Gastroesophageal sphincter (tissue), 4 donors: ENCODE data around the gene CLTB. TPM values are rescaled to one million over a fixed set of nuclear protein-coding genes. Genes with fewer than 3 reads are reported as not detected.

Source experiments
- ATAC-seq: fragments of 150-250 bp; one replicate; pipeline ENCODE4 v1.9.1; 2016; ENCODE audit warnings: mild to moderate bottlenecking, moderate library complexity
- H3K27ac ChIP-seq, 4 donors: fragments of 200-600 bp; sonication (generic) in 3 of 4; 1 replicate in 3 of 4; 2 replicates in 1 of 4; pipeline ENCODE4 v1.5.1; 2016 to 2019
- H3K27me3 ChIP-seq: fragments of 200-600 bp; sonication (generic); one replicate; pipeline ENCODE4 v1.5.1; 2019
- H3K36me3 ChIP-seq, 2 donors: fragments of 200-600 bp; sonication (generic); one replicate each; pipeline ENCODE4 v1.5.1; 2019; ENCODE audit warnings: control low read depth in 1 of 2
- H3K4me1 ChIP-seq, 3 donors: fragments of 200-600 bp; sonication (generic); 1 replicate in 2 of 3; 2 replicates in 1 of 3; pipeline ENCODE4 v1.5.1; 2016 to 2019; ENCODE audit warnings: control low read depth in 2 of 3
- H3K4me3 ChIP-seq, 2 donors: fragments of 200-600 bp; sonication (generic); one replicate each; pipeline ENCODE4 v1.5.1; 2019; ENCODE audit warnings: mild to moderate bottlenecking in 1 of 2, moderate library complexity in 1 of 2
- H3K9me3 ChIP-seq, 3 donors: fragments of 200-600 bp; sonication (generic); one replicate each; pipeline ENCODE4 v1.5.1; 2017 to 2019; ENCODE audit warnings: control low read depth in 2 of 3
- CTCF ChIP-seq, 4 experiments: fragments of 200-600 bp in 2 of 4; fragments of 450-650 bp in 2 of 4; sonication (generic) in 1 of 4; IDR thresholded peaks; one replicate each; pipeline ENCODE4 v1.5.1; 2017 to 2019; ENCODE audit warnings: antibody characterized with exemption in 4 of 4, mild to moderate bottlenecking in 2 of 4, moderate library complexity in 2 of 4
- EP300 ChIP-seq: sonication (generic); formaldehyde crosslinking; IDR thresholded peaks from one replicate; pipeline ENCODE4 v1.6.1; 2017; ENCODE audit warnings: antibody characterized with exemption, mild to moderate bottlenecking
- POLR2A ChIP-seq, 2 donors: fragments of 450-650 bp; IDR thresholded peaks; one replicate each; pipeline ENCODE4 v1.6.1; 2017; ENCODE audit warnings: antibody characterized with exemption in 2 of 2, mild to moderate bottlenecking in 2 of 2, moderate library complexity in 1 of 2
- POLR2AphosphoS5 ChIP-seq: sonication (generic); formaldehyde crosslinking; IDR thresholded peaks from one replicate; pipeline ENCODE4 v1.6.1; 2017; ENCODE audit warnings: antibody characterized with exemption
- WGBS, 2 donors: methylation state at CpG; one replicate each; pipeline ENCODE4 v1.1.5; 2018; ENCODE audit warnings: low coverage in 1 of 2; 5-methylcytosine and 5-hydroxymethylcytosine counted together
- total RNA-seq, 4 donors: library from RNA; depleted of rRNA; stranded (reverse); fragments of >200 nt; gene quantifications; one replicate each; pipeline ENCODE4 v1.1.0, GENCODE V29; 2016

The CLTB gene
- total RNA-seq, 4 donors from 2014 or later = 222 to 285 (median 240) TPM

- WGBS, 2 donors = 58% methylated on average over 3 of the region's 4 CpGs; no CpG with 5 or more reads in 1 of the 2 donors
- Histone ChIP-seq H3K4me1 (no peaks in the 10 kb centered on the region), H3K36me3 (no peaks in the 10 kb centered on the region), H3K27ac (no peak overlapping the region), H3K27me3 (peaks cover 11% of the 10 kb centered on the region), H3K9me3 (no peaks in the 10 kb centered on the region), H3K4me3 (no peak overlapping the region)
- TF ChIP-seq EP300 (no peak), POLR2AphosphoS5 (no peak), CTCF (IDR thresholded peaks at IDR 0.05) (no peak), POLR2A (IDR thresholded peaks at IDR 0.05) (no peak)
- ATAC-seq = no peak
These were observed 13.6 kb upstream of the CLTB start for GRCh38 chr5:176429972-176430371.

- no peak overlapping the region for H3K27ac ChIP-seq
- no peaks in the 10 kb centered on the region for H3K36me3 ChIP-seq
- H3K4me3 ChIP-seq = no peak overlapping the region
- ATAC-seq = no peak
- peaks cover 10% of the 10 kb centered on the region for H3K27me3 ChIP-seq
- WGBS, 2 donors = 47 to 69% methylated on average over 1 to 4 of the region's 4 CpGs
- no peaks in the 10 kb centered on the region for H3K9me3 ChIP-seq
- H3K4me1 ChIP-seq = no peaks in the 10 kb centered on the region
- no peak for TF ChIP-seq POLR2A (IDR thresholded peaks at IDR 0.05)
- no peak for TF ChIP-seq POLR2AphosphoS5
- TF ChIP-seq CTCF (IDR thresholded peaks at IDR 0.05) = no peak
- TF ChIP-seq EP300 = no peak
These were observed 11.6 kb upstream of the CLTB start for GRCh38 chr5:176427971-176428370.

GRCh38 chr5:176426876-176427275 lies 10.5 kb upstream of the CLTB start:
- Histone ChIP-seq H3K4me3 (no peak overlapping the region), H3K27ac (no peak overlapping the region), H3K36me3 (no peaks in the 10 kb centered on the region), H3K4me1 (no peaks in the 10 kb centered on the region), H3K9me3 (no peaks in the 10 kb centered on the region), H3K27me3 (peaks cover 3% of the 10 kb centered on the region)
- ATAC-seq = no peak
- TF ChIP-seq EP300 (no peak), POLR2AphosphoS5 (no peak), CTCF (IDR thresholded peaks at IDR 0.05) (no peak), POLR2A (IDR thresholded peaks at IDR 0.05) (no peak)
- WGBS, 2 donors = 68 to 88% methylated on average over 1 of the region's 1 CpG

GRCh38 chr5:176425791-176426190 lies 9.5 kb upstream of the CLTB start:
- Histone ChIP-seq H3K27ac (no peak overlapping the region), H3K4me3 (no peak overlapping the region), H3K4me1 (no peaks in the 10 kb centered on the region), H3K27me3 (peaks cover 3% of the 10 kb centered on the region), H3K36me3 (no peaks in the 10 kb centered on the region), H3K9me3 (no peaks in the 10 kb centered on the region)
- WGBS, 2 donors = 69 to 95% methylated on average over 1 of the region's 1 CpG
- no peak for ATAC-seq
- TF ChIP-seq CTCF (IDR thresholded peaks at IDR 0.05) (no peak), EP300 (no peak)

- Histone ChIP-seq H3K27ac (no peak overlapping the region), H3K27me3 (peaks cover 3% of the 10 kb centered on the region), H3K36me3 (no peaks in the 10 kb centered on the region), H3K9me3 (no peaks in the 10 kb centered on the region), H3K4me1 (no peaks in the 10 kb centered on the region), H3K4me3 (no peak overlapping the region)
- TF ChIP-seq POLR2AphosphoS5 (no peak), CTCF (IDR thresholded peaks at IDR 0.05) (no peak), EP300 (no peak), POLR2A (IDR thresholded peaks at IDR 0.05) (no peak)
- no peak for ATAC-seq
- 86% methylated on average over 1 of the region's 1 CpG; no CpG with 5 or more reads in 1 of the 2 donors for WGBS, 2 donors
These were observed 8.8 kb upstream of the CLTB start for GRCh38 chr5:176425138-176425537.
